Keratinocyte (primary cell): ENCODE data around the gene KIF5B.

ENCODE experiments used
- EZH2 ChIP-seq: IDR thresholded peaks from one replicate; pipeline ENCODE4 v1.6.1; 2012; ENCODE audit warnings: inconsistent platforms, mild to moderate bottlenecking, low read length, moderate library complexity
- TF ChIP-seq, protein P1 (sequence below), 3 experiments: IDR thresholded peaks in 1 of 3; conservative IDR thresholded peaks in 1 of 3; optimal IDR thresholded peaks in 1 of 3; 2 replicates in 2 of 3; 3 replicates in 1 of 3; pipeline versions ENCODE3 to v1.5.1; 2011; ENCODE audit warnings: low read length in 3 of 3, mild to moderate bottlenecking in 3 of 3, moderate library complexity in 2 of 3, control low read depth in 1 of 3, inconsistent platforms in 1 of 3; ENCODE audit not compliant: insufficient read depth in 2 of 3; ENCODE audit errors: extremely low read depth in 1 of 3

DNA sequence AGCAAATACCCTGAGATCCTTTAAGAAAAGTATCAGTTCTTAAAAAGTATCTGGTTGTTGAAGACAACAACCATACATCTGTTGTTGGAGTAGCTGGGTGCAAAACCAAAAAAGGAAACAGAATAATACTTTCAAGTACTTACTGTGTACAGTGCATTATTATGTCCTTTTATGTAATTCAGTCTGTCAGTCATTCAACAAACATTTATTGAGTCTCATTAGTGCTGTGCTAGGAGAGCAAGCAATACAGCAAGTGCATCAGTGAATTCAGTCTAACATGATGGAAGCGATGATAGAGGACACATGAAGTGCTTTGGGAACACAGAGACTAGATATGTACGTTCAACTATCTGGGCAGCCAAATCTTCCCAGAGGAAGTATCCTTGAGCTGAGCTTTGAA, 37.4 kb upstream of the KIF5B start:
- no peak for TF ChIP-seq EZH2
- TF ChIP-seq, protein P1, sequence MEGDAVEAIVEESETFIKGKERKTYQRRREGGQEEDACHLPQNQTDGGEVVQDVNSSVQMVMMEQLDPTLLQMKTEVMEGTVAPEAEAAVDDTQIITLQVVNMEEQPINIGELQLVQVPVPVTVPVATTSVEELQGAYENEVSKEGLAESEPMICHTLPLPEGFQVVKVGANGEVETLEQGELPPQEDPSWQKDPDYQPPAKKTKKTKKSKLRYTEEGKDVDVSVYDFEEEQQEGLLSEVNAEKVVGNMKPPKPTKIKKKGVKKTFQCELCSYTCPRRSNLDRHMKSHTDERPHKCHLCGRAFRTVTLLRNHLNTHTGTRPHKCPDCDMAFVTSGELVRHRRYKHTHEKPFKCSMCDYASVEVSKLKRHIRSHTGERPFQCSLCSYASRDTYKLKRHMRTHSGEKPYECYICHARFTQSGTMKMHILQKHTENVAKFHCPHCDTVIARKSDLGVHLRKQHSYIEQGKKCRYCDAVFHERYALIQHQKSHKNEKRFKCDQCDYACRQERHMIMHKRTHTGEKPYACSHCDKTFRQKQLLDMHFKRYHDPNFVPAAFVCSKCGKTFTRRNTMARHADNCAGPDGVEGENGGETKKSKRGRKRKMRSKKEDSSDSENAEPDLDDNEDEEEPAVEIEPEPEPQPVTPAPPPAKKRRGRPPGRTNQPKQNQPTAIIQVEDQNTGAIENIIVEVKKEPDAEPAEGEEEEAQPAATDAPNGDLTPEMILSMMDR (optimal IDR thresholded peaks at IDR 0.05 in 1 of 3, IDR thresholded peaks at IDR 0.05 in 1 of 3, conservative IDR thresholded peaks at IDR 0.05 in 1 of 3; ENCODE audit: extremely low read depth in 1 of 3, insufficient read depth in 2 of 3, low read length in 3 of 3) = no peak
